Stimulated activated CD8-positive, alpha-beta memory T cell treated with anti-CD3 and anti-CD28 coated beads, Interleukin-15, amount 100 ng/mL, for 4 hours (primary cell): ENCODE data around the gene NTF4.
A peak's percentile ranks its signal among the peaks of the same experiment; 100 is the strongest.

Experiments
- DNase-seq, 2 donors: peaks; one replicate each; pipeline ENCODE4 v3.0.0-alpha.2; 2020; ENCODE audit warnings: low read depth in 2 of 2

Gene NTF4, protein sequence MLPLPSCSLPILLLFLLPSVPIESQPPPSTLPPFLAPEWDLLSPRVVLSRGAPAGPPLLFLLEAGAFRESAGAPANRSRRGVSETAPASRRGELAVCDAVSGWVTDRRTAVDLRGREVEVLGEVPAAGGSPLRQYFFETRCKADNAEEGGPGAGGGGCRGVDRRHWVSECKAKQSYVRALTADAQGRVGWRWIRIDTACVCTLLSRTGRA

DNA sequence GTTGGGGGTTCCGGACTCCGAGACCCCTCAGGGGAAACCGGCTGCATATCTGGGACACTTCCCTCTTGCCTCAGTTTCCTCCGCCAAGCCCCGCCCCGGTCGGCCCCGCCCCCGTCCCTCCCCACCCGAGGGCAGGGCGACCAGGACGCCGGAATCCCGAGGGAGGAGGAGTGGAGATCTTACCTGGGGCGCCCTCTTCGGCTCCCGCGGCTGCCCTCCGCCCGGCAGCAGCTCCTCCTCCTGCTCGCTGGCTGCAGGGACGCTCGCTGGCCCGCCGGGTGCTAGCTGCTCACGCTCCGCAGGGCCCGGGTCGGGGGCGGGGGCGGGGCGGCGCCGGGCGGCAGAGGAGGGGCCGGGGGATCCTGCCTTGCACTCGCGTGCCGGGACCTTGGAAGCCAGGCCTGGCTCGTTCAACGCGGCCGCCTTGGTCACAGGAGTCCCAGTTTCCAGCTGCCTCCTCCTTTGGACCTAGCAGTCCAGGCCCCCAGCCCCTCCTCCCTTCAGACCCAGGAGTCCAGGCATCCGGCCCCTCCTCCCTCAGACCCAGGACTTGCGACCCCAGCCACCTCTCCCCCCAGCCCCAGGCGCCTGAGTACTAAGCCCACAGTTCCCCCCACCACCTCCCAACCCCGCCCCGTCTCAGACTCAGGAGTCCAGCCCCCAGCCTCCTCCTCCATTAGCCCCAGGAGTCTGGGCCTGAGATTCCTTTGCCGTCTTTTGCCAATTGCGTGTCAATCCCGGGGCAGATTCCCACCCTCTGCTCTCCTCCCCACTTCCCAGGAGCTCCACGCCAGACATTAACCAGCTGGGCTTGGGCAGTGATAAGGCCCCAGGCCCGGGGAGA is at the start of gene NTF4:
Gene NTF4 (minus strand): TSS at position 51 of the 844 bp plus-strand sequence. CDS start 2,821 bp downstream, outside the sequence.
- DNase-seq, result no peak

DNA sequence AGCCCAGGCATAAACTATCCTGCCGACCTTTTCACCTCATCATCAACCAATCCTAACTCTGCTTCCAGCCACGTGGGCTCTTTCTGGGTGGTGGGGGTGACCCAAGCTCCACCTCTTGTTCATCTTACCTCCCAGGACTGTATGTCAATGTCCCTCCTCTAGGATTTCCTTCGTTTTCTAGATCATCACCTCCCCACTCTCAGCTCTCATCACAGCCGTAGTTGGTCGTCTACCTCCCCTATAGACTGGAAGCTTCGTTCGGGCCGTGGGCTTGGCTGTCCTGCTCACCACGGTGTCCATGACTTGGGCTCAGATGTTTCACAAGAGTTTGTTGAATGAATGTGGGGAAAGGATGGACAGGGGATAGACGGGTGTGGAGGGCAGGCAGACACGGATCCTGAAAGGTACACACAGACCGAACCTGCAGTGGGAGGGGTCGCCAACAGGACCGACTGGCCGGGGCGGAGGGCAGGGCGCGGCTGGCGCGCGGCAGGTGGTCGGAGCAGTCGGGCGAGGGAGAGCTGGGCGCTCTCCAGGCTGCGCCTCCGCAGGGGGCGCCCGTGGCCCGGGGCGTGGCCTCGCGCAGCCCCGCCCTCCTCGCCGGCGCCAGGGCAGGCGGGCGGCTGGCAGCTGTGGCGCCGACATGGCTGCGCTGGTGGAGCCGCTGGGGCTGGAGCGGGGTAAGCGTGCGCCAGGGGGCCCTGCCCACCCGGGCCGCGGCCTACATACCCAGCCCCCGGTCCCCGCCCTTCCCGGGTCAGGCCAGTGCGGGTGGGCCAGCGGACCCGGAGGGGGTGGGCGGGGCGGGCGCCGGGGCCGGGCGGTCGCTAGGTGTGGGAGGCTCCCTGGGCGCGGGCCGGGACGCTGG is 49.4 kb upstream of the NTF4 start, which contains the start of gene LIN7B:
Gene LIN7B (plus strand): TSS at position 609 of the 868 bp plus-strand sequence. CDS start 35 bp downstream, at position 644.
- peak; percentile 10 to 65 for DNase-seq

GRCh38 chr19:49111218-49111998 is 46.8 kb upstream of the NTF4 start:
- no peak for DNase-seq

GRCh38 chr19:49110567-49110966 is 45.9 kb upstream of the NTF4 start:
- DNase-seq, result no peak

DNA sequence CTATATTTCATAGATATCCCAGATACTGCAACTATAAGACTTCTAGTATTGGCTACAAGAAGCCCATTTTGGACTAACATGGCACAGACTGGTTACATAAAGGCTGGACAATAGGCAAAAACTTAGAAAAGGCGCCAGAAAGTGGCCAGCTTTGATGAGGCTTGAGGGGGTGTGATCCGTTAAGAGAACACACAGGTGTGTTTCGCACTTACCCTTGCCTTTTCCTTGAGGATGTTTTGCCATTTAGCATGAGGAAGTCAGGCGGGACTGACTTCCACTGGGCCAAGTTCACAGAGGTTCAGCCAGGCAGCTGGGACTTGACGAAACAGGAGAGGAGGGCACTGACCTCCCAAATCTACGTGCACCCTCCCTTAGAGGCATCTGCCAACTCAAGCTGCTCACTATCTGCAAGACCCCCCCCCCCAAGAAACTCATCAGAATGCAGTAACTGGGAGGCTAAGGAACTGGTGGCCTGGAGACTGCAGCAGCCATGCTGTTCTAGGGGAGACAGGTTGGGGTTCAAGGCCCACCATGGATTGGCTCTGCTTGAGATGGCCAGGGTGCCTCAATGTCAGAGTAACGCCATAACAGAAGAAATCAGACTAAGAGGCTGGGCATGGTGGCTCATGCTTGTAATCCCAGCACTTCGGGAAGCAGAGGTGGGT is 45.1 kb upstream of the NTF4 start:
- DNase-seq, result no peak

GRCh38 chr19:49109051-49109450 is 44.4 kb upstream of the NTF4 start:
- DNase-seq, result no peak

DNA sequence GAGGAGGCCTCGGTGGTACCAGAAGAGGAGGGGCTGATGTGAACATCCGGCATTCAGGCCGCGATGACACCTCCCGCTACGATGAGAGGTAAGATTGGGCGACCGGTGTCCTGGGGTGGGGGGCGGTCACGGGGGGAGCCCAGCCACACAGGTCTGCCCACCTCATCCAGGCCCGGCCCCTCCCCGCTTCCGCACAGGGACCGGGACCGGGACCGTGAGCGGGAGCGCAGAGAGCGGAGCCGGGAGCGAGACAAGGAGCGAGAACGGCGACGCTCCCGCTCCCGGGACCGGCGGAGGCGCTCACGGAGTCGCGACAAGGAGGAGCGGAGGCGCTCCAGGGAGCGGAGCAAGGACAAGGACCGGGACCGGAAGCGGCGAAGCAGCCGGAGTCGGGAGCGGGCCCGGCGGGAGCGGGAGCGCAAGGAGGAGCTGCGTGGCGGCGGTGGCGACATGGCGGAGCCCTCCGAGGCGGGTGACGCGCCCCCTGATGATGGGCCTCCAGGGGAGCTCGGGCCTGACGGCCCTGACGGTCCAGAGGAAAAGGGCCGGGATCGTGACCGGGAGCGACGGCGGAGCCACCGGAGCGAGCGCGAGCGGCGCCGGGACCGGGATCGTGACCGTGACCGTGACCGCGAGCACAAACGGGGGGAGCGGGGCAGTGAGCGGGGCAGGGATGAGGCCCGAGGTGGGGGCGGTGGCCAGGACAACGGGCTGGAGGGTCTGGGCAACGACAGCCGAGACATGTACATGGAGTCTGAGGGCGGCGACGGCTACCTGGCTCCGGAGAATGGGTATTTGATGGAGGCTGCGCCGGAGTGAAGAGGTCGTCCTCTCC is 43.2 kb upstream of the NTF4 start:
- no peak for DNase-seq

DNA sequence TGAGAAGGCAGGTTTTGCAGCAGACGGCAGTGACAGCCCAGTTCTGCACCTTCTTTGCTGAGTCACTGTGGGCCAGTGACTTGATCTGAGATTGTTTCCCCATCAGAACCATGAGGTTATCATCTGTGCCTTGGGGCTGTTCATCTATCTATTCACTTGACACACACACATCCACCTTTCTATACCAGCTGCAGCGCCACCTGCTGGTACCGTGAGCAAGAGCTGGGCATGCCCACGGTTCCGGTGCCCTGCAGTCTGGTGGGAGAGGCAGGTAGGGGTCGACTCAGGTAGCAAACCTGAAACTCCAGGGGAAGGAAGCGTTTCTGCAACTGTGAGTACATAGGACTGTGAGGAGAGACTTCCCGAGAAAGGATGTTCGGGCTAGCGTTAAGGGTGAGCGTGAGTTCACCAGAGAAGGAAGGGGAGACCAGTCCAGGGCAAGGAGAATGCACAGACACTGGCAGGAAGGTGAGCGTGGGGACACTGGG is 42.1 kb upstream of the NTF4 start:
- DNase-seq, result peak in 1 of 2 donors; percentile 30

DNA sequence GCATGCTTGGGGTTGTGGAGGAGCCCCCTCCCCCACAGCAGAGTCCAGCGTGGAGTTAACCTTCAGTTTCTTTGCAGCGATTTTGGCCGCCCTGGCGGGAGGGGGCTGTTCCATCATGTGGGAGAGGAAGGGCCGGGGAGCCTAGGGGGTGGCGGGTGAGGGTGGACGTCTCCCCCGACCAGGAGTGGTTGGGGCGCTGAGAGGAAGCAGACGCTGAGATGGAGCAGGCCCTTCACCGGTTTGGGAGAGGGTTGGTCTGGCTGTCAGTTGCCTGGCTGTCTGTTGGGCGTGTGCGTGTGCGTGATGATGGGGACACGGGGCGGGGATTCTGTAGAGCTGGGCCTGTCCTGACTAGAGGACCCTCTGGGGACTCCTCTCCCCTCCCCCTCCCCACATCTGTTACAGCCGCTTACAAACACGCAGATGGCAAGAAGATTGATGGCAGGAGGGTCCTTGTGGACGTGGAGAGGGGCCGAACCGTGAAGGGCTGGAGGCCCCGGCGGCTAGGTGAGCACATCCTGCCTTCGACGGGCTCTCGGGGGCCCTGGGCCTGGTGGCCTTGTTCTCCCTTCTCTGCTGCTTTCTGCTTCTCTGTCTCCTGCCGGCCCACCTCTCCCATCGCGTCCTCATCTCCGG is 39.7 kb upstream of the NTF4 start:
- no peak for DNase-seq

DNA sequence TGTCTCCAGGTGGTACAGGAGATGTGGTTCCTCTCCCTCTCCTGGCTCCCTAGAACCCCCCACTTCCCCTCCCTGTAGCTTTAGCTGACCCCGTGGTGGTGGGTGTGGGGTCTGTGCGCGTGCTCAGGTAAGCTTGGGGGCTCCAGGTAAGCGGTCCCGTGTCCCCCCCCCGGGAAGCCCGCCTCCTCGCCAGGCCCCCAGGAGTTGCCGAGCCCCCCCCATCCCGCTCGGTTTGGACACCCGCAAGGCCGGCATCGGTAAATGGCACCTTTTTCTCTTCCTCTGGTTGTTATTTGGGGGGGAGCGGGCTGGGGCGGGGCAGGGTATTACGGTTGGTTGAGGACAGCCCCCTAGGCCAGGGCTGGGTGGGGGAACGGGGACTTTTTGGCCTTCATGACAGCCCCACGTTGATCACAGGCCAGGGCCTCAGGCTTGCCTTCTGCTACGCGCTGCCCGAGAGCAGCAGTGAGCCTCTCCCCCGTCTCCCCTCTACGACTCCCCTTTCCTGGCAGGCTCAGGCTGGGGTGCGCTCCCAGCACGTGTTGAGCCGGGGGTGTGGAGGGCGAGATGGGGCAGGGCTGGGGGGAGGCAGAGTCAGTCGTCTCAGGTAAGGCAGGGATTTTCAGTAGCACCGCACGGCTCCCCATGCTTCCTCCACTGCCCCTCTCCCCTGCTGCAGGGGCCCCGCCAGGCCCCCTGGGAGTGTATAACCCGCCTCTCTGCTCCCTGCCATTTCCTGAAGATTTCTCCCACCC is 38.9 kb upstream of the NTF4 start:
- no peak for DNase-seq

DNA sequence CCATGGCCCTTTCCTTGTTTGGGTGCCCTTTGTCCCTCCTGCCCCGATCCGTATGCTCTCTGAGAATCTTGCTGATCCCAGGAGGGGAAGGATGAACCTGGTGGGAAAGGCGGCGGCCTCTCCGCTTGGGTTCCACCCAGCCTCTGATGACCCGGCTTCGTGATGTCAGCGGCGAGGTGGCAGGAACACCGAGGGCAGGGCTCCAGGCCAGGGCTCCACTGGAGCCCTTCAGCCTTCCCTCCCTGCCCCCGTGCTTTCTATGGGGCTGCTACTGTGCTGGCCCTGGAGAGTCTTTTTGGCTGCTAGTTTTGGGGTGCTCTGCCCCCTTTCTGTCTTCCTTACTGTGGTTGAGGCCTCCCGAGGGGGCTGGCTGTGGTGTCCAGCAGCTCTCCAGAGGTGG is 37.7 kb upstream of the NTF4 start:
- no peak for DNase-seq

DNA sequence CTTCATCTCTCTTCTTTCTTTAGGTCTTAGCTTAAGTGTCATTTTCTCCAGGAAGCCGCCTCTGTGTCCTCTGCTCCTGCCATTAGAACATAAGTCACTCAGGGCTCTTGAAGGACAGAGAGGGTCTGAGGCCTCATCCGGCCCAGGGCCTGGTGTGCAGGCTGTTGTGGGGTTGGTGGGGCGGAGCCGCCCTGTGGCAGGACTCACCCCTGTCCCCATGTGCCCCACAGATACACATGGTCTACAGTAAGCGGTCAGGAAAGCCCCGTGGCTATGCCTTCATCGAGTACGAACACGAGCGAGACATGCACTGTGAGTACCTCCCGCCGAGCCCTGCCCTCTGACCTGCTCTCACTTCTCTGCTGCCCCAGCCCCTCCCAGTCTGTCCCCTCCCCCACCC is 36.5 kb upstream of the NTF4 start:
- no peak for DNase-seq

DNA sequence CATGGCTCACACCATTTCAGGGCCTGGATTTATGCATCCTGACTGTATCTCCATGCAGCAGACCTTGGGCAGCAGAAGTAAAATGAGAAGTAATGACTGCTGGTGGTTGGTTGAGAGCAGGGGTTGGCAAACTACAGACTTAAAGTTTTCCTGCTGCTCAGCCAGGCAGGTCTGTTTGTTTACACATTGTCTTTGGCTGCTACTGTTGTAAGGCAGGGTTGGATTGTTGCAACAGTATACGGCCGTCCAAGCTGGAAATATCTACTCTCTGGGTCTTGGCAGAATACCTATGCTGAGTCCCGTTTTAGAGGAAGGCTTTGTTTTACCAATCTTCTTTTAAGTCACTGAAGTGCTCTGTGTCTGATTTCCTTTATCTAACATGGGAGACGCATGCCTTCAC is 34.2 kb upstream of the NTF4 start:
- DNase-seq, result no peak

GRCh38 chr19:49097453-49098288 is 33.1 kb upstream of the NTF4 start:
- DNase-seq, result peak; percentile 38 to 55

GRCh38 chr19:49094505-49095482 is 30.2 kb upstream of the NTF4 start:
- no peak for DNase-seq

DNA sequence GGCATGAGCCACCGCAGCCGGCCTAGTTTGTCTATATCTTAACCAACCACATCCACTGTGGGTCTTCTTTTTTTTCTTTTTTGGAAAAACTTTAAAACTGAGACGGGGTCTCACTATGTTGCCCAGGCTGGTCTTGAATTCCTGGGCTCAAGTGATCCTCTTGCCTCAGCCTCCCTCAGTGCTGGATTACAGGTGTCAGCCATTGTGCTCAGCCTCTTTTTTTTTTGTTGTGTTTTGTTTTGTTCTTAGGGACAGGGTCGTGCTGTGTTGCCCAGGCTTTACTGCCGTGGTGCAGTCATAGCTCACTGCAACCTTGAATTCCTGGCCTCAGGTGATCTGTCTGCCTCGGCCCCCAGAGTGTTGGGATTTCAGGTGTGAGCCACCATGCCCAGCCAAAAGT is 28.1 kb upstream of the NTF4 start:
- DNase-seq, result no peak
